Liver (tissue), 9 donors: ENCODE measurements around the gene TNFAIP6. TPM values are rescaled to one million over a fixed set of nuclear protein-coding genes. Genes with fewer than 3 reads are reported as not detected.

Experiments
- DNase-seq: peaks from one replicate; pipeline ENCODE4 v3.0.0-alpha.2; 2017; ENCODE audit warnings: low spot score
- H3K27ac ChIP-seq, 2 donors: one replicate each; pipeline ENCODE4 v1.7.0; 2013; ENCODE audit warnings: inconsistent platforms in 2 of 2, low read length in 2 of 2, control low read depth in 1 of 2, low read depth in 1 of 2, mild to moderate bottlenecking in 1 of 2
- H3K27me3 ChIP-seq, 4 donors: one replicate each; pipeline versions ENCODE4 v1.6.1 to v1.7.0; 2013; ENCODE audit warnings: low read length in 3 of 4, inconsistent platforms in 1 of 4, mild to moderate bottlenecking in 1 of 4, moderate library complexity in 1 of 4; ENCODE audit not compliant: control insufficient read depth in 4 of 4, insufficient read depth in 4 of 4
- H3K36me3 ChIP-seq, 4 donors: one replicate each; pipeline versions ENCODE4 v1.6.1 to v1.7.0; 2013; ENCODE audit warnings: low read length in 3 of 4, mild to moderate bottlenecking in 3 of 4, low read depth in 1 of 4, moderate library complexity in 1 of 4; ENCODE audit not compliant: control insufficient read depth in 4 of 4, insufficient read depth in 3 of 4
- H3K4me1 ChIP-seq, 4 donors: one replicate each; pipeline versions ENCODE4 v1.6.1 to v1.7.0; 2013; ENCODE audit warnings: low read length in 3 of 4, mild to moderate bottlenecking in 3 of 4, moderate library complexity in 1 of 4; ENCODE audit not compliant: control insufficient read depth in 4 of 4, insufficient read depth in 4 of 4
- H3K4me3 ChIP-seq, 3 donors: one replicate each; pipeline versions ENCODE4 v1.6.1 to v1.7.0; 2013; ENCODE audit warnings: low read length in 3 of 3, control low read depth in 1 of 3, low read depth in 1 of 3, mild to moderate bottlenecking in 1 of 3
- H3K9ac ChIP-seq, 2 donors: one replicate each; pipeline ENCODE4 v1.7.0; 2013; ENCODE audit warnings: low read length in 2 of 2, mild to moderate bottlenecking in 2 of 2, moderate library complexity in 2 of 2, control low read depth in 1 of 2, low read depth in 1 of 2
- H3K9me3 ChIP-seq, 4 donors: one replicate each; pipeline versions ENCODE4 v1.6.1 to v1.7.0; 2013; ENCODE audit warnings: low read length in 3 of 4; ENCODE audit not compliant: control insufficient read depth in 4 of 4
- EGR1 ChIP-seq, 2 donors: IDR thresholded peaks; 2 replicates each; pipeline ENCODE4 v1.6.1; 2016 to 2018; ENCODE audit warnings: antibody characterized with exemption in 2 of 2, low read depth in 2 of 2
- FOXA1 ChIP-seq: IDR thresholded peaks from 2 replicates; pipeline ENCODE4 v1.6.1; 2016; ENCODE audit warnings: antibody characterized with exemption
- GABPA ChIP-seq, 2 donors: IDR thresholded peaks in 1 of 2; conservative IDR thresholded peaks in 1 of 2; 2 replicates each; pipeline ENCODE4 v1.6.1; 2016; ENCODE audit warnings: antibody characterized with exemption in 2 of 2, mild to moderate bottlenecking in 1 of 2, moderate library complexity in 1 of 2
- HNF4A ChIP-seq, 2 donors: conservative IDR thresholded peaks; 2 replicates each; pipeline ENCODE4 v1.6.1; 2016; ENCODE audit warnings: antibody characterized with exemption in 2 of 2, mild to moderate bottlenecking in 2 of 2
- HNF4G ChIP-seq: IDR thresholded peaks from 2 replicates; pipeline ENCODE4 v1.6.1; 2016; ENCODE audit warnings: antibody characterized with exemption
- JUND ChIP-seq, 2 donors: IDR thresholded peaks; 2 replicates each; pipeline ENCODE4 v1.6.1; 2016; ENCODE audit warnings: antibody characterized with exemption in 2 of 2
- NR2F2 ChIP-seq: IDR thresholded peaks from 2 replicates; pipeline ENCODE4 v1.6.1; 2016; ENCODE audit warnings: antibody characterized with exemption
- RXRA ChIP-seq, 2 donors: IDR thresholded peaks; 2 replicates each; pipeline ENCODE4 v1.6.1; 2017 to 2018; ENCODE audit warnings: antibody characterized with exemption in 2 of 2, mild to moderate bottlenecking in 1 of 2
- YY1 ChIP-seq: IDR thresholded peaks from 2 replicates; pipeline ENCODE4 v1.6.1; 2016; ENCODE audit warnings: antibody characterized with exemption, mild to moderate bottlenecking
- WGBS: extraction: QIAGEN DNeasy Blood & Tissue Kit; methylation state at CpG from one replicate; pipeline ENCODE4 v1.1.7; 2013; 5-methylcytosine and 5-hydroxymethylcytosine counted together
- polyA plus RNA-seq, 2 donors: library from polyadenylated mRNA; stranded (reverse) in 1 of 2; unstranded in 1 of 2; fragments of 200-250 nt in 1 of 2; fragments of >200 nt in 1 of 2; fragmentation: Nextera tagmentation in 1 of 2; extraction: Ambion mirVana in 1 of 2; gene quantifications; one replicate each; pipeline versions ENCODE4 v1.2.1 to v1.2.3, GENCODE V29; 2013 to 2015
- total RNA-seq, 2 donors: library from RNA; depleted of rRNA; stranded (reverse); fragments of >200 nt; gene quantifications; one replicate each; pipeline ENCODE4 v1.2.3, GENCODE V29; 2014
- TF ChIP-seq, protein P1 (sequence below): IDR thresholded peaks from 2 replicates; pipeline ENCODE4 v1.6.1; 2016; ENCODE audit warnings: antibody characterized with exemption
- TF ChIP-seq, protein P2 (sequence below): fragments of 150-350 bp; IDR thresholded peaks from 2 replicates; pipeline ENCODE4 v1.5.1; 2017; ENCODE audit warnings: improper control_type of control experiment, low read depth, low read length; ENCODE audit not compliant: missing input control
- TF ChIP-seq, protein P3 (sequence below): IDR thresholded peaks from 2 replicates; pipeline ENCODE4 v1.6.1; 2016; ENCODE audit warnings: antibody characterized with exemption
- TF ChIP-seq, protein P4 (sequence below): IDR thresholded peaks from 2 replicates; pipeline ENCODE4 v1.6.1; 2016; ENCODE audit warnings: antibody characterized with exemption, mild to moderate bottlenecking
- TF ChIP-seq, protein P5 (sequence below): IDR thresholded peaks from 2 replicates; pipeline ENCODE4 v1.6.1; 2016; ENCODE audit warnings: antibody characterized with exemption
- donor health status: healthy.
- donor health status: healthy.
- donor health status: healthy.
- donor health status: healthy.
- donor health status: healthy.

The TNFAIP6 gene
- total and polyA plus RNA-seq, 4 donors, result 0.17 to 0.28 (median 0.20) TPM

DNA sequence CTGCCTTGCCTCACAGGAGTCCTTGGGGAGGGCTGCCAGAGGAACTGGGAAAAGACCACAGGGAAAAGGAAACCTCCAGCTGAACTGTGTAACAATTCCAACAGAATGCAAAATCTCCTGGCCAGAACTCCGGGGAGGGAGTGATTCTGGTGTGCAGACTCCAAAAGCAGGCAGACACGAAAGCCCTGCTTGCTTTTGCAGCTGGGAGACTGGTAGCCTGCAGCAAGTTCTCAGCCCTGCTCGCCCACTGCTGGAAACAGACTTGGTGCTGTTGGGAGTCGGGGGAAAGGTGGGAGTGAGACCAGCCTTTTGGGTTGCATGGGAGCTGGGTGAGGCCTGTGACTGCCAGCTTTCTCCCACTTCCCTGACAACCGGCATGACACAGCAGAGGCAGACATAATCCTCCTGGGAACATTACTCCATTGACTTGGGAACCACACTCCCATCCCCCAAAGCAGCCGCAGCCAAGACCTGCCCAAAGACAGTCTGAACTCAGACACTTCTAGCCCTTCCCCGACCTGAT lies 42.0 kb upstream of the TNFAIP6 start (continued):
- no peak for TF ChIP-seq GABPA (IDR thresholded peaks at IDR 0.05 in 1 of 2, conservative IDR thresholded peaks at IDR 0.05 in 1 of 2)

DNA sequence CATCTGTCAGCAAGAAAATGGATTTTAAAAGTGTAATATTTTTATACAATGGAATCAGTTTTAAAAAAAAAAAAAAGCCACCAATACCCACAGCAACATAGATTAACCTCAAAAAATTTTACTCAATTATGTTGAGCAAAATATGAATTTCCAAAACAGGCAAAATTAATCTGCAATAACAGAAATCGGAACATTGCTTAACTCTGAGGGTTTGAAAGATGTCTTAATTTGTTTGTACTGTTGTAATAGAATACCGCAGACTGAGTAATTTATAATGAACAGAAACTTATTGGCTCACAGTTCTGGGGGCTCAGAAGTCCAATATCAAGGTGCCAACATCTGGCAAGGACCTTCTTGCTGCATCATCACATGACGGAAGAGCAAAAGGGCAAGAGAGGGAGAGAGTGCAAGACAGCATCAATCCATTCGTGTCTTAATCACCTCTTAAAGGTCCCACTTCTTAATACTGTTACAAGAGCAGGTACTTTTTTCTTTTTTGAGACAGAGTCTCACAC lies 31.8 kb upstream of the TNFAIP6 start:
- H3K27me3 ChIP-seq, result no peaks in the 10 kb centered on the region
- WGBS, result 78% methylated on average over 4 of the region's 4 CpGs
- H3K4me3 ChIP-seq, result no peak overlapping the region
- no peak overlapping the region for H3K27ac ChIP-seq
- no peak overlapping the region for H3K9ac ChIP-seq
- no peaks in the 10 kb centered on the region for H3K9me3 ChIP-seq
- H3K36me3 ChIP-seq, result no peaks in the 10 kb centered on the region
- H3K4me1 ChIP-seq, result no peaks in the 10 kb centered on the region
- no peak for TF ChIP-seq FOXA1
- TF ChIP-seq, protein P1, sequence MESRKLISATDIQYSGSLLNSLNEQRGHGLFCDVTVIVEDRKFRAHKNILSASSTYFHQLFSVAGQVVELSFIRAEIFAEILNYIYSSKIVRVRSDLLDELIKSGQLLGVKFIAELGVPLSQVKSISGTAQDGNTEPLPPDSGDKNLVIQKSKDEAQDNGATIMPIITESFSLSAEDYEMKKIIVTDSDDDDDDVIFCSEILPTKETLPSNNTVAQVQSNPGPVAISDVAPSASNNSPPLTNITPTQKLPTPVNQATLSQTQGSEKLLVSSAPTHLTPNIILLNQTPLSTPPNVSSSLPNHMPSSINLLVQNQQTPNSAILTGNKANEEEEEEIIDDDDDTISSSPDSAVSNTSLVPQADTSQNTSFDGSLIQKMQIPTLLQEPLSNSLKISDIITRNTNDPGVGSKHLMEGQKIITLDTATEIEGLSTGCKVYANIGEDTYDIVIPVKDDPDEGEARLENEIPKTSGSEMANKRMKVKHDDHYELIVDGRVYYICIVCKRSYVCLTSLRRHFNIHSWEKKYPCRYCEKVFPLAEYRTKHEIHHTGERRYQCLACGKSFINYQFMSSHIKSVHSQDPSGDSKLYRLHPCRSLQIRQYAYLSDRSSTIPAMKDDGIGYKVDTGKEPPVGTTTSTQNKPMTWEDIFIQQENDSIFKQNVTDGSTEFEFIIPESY, result no peak
- TF ChIP-seq, protein P2, sequence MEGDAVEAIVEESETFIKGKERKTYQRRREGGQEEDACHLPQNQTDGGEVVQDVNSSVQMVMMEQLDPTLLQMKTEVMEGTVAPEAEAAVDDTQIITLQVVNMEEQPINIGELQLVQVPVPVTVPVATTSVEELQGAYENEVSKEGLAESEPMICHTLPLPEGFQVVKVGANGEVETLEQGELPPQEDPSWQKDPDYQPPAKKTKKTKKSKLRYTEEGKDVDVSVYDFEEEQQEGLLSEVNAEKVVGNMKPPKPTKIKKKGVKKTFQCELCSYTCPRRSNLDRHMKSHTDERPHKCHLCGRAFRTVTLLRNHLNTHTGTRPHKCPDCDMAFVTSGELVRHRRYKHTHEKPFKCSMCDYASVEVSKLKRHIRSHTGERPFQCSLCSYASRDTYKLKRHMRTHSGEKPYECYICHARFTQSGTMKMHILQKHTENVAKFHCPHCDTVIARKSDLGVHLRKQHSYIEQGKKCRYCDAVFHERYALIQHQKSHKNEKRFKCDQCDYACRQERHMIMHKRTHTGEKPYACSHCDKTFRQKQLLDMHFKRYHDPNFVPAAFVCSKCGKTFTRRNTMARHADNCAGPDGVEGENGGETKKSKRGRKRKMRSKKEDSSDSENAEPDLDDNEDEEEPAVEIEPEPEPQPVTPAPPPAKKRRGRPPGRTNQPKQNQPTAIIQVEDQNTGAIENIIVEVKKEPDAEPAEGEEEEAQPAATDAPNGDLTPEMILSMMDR, result no peak
- TF ChIP-seq RXRA (IDR thresholded peaks at IDR 0.05), result no peak
- no peak for TF ChIP-seq YY1
- TF ChIP-seq, protein P3, sequence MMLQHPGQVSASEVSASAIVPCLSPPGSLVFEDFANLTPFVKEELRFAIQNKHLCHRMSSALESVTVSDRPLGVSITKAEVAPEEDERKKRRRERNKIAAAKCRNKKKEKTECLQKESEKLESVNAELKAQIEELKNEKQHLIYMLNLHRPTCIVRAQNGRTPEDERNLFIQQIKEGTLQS, result no peak
- TF ChIP-seq EGR1 (IDR thresholded peaks at IDR 0.05; ENCODE audit: low read depth in 2 of 2), result no peak
- no peak for TF ChIP-seq HNF4G
- TF ChIP-seq, protein P4, sequence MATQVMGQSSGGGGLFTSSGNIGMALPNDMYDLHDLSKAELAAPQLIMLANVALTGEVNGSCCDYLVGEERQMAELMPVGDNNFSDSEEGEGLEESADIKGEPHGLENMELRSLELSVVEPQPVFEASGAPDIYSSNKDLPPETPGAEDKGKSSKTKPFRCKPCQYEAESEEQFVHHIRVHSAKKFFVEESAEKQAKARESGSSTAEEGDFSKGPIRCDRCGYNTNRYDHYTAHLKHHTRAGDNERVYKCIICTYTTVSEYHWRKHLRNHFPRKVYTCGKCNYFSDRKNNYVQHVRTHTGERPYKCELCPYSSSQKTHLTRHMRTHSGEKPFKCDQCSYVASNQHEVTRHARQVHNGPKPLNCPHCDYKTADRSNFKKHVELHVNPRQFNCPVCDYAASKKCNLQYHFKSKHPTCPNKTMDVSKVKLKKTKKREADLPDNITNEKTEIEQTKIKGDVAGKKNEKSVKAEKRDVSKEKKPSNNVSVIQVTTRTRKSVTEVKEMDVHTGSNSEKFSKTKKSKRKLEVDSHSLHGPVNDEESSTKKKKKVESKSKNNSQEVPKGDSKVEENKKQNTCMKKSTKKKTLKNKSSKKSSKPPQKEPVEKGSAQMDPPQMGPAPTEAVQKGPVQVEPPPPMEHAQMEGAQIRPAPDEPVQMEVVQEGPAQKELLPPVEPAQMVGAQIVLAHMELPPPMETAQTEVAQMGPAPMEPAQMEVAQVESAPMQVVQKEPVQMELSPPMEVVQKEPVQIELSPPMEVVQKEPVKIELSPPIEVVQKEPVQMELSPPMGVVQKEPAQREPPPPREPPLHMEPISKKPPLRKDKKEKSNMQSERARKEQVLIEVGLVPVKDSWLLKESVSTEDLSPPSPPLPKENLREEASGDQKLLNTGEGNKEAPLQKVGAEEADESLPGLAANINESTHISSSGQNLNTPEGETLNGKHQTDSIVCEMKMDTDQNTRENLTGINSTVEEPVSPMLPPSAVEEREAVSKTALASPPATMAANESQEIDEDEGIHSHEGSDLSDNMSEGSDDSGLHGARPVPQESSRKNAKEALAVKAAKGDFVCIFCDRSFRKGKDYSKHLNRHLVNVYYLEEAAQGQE, result no peak
- TF ChIP-seq NR2F2, result no peak
- TF ChIP-seq GABPA (IDR thresholded peaks at IDR 0.05 in 1 of 2, conservative IDR thresholded peaks at IDR 0.05 in 1 of 2), result no peak
- no peak for TF ChIP-seq HNF4A (conservative IDR thresholded peaks at IDR 0.05)
- TF ChIP-seq, protein P5, sequence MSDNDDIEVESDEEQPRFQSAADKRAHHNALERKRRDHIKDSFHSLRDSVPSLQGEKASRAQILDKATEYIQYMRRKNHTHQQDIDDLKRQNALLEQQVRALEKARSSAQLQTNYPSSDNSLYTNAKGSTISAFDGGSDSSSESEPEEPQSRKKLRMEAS, result no peak
- no peak for TF ChIP-seq JUND (IDR thresholded peaks at IDR 0.05)
- DNase-seq, result no peak
